OCI-LY1 (cell line): ENCODE results near the gene ZSWIM3.

Source experiments
- EZH2 ChIP-seq: fragments of 200-600 bp; sonication (generic), shearing (Covaris generic); IDR thresholded peaks from 2 replicates; pipeline ENCODE4 v1.8.0; 2017; ENCODE audit warnings: borderline replicate concordance, mixed run types, mild to moderate bottlenecking, antibody characterized with exemption, low read length, moderate library complexity, mixed read lengths
- TF ChIP-seq, protein P1 (sequence below): fragments of 200-600 bp; sonication (generic), shearing (Covaris generic); IDR thresholded peaks from 2 replicates; pipeline ENCODE4 v1.5.1; 2017; ENCODE audit warnings: mild to moderate bottlenecking, antibody characterized with exemption, low read length, moderate library complexity, mixed read lengths

- TF ChIP-seq, protein P1, sequence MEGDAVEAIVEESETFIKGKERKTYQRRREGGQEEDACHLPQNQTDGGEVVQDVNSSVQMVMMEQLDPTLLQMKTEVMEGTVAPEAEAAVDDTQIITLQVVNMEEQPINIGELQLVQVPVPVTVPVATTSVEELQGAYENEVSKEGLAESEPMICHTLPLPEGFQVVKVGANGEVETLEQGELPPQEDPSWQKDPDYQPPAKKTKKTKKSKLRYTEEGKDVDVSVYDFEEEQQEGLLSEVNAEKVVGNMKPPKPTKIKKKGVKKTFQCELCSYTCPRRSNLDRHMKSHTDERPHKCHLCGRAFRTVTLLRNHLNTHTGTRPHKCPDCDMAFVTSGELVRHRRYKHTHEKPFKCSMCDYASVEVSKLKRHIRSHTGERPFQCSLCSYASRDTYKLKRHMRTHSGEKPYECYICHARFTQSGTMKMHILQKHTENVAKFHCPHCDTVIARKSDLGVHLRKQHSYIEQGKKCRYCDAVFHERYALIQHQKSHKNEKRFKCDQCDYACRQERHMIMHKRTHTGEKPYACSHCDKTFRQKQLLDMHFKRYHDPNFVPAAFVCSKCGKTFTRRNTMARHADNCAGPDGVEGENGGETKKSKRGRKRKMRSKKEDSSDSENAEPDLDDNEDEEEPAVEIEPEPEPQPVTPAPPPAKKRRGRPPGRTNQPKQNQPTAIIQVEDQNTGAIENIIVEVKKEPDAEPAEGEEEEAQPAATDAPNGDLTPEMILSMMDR, result no peak
- no peak for TF ChIP-seq EZH2
These were observed 39.9 kb downstream of the ZSWIM3 start for GRCh38 chr20:45897289-45897688.
